Prostate gland (tissue), 2 donors: ENCODE results near the gene MUSK. TPM values are rescaled to one million over a fixed set of nuclear protein-coding genes. Genes with fewer than 3 reads are reported as not detected.

Experiments
- DNase-seq: peaks from one replicate; pipeline ENCODE4 v3.0.0-alpha.2; 2019; ENCODE audit warnings: low spot score
- H3K27ac ChIP-seq, 2 donors: fragments of 200-600 bp; sonication (generic); 2 replicates each; pipeline ENCODE4 v1.5.1; 2017 to 2019
- H3K27me3 ChIP-seq: fragments of 200-600 bp; sonication (generic); replicated peaks from 2 replicates; pipeline ENCODE4 v1.5.1; 2019; ENCODE audit not compliant: insufficient read depth
- H3K36me3 ChIP-seq, 2 donors: fragments of 200-600 bp; sonication (generic); 1 replicate in 1 of 2; 2 replicates in 1 of 2; pipeline versions ENCODE4 v1.5.1 to v1.8.1; 2017 to 2019
- H3K4me1 ChIP-seq: fragments of 200-600 bp; sonication (generic); replicated peaks from 2 replicates; pipeline ENCODE4 v1.5.1; 2019
- H3K4me3 ChIP-seq, 2 donors: fragments of 200-600 bp; sonication (generic); 2 replicates each; pipeline ENCODE4 v1.5.1; 2017 to 2019
- H3K9me3 ChIP-seq: fragments of 200-600 bp; sonication (generic); 2 replicates; pipeline ENCODE4 v1.5.1; 2017
- CTCF ChIP-seq, 4 experiments: fragments of 200-600 bp in 2 of 4; fragments of 450-650 bp in 2 of 4; sonication (generic) in 2 of 4; IDR thresholded peaks; 1 replicate in 3 of 4; 2 replicates in 1 of 4; pipeline ENCODE4 v1.5.1; 2016 to 2019; ENCODE audit warnings: antibody characterized with exemption in 4 of 4, mild to moderate bottlenecking in 2 of 4, moderate library complexity in 2 of 4
- POLR2A ChIP-seq: fragments of 450-650 bp; IDR thresholded peaks from one replicate; pipeline ENCODE4 v1.6.1; 2016; ENCODE audit warnings: antibody characterized with exemption, mild to moderate bottlenecking
- POLR2AphosphoS5 ChIP-seq: sonication (generic); formaldehyde crosslinking; IDR thresholded peaks from one replicate; pipeline ENCODE4 v1.6.1; 2017; ENCODE audit warnings: antibody characterized with exemption
- WGBS: methylation state at CpG from one replicate; pipeline ENCODE4 v1.1.5; 2018; 5-methylcytosine and 5-hydroxymethylcytosine counted together
- intact Hi-C: fragments of 100-400 bp; cut with DNase I; formaldehyde crosslinking; loops from one replicate; pipeline ENCODE4 v1.14.2; 2022
- total RNA-seq, 2 donors: library from RNA; depleted of rRNA; stranded (reverse); fragments of >200 nt; gene quantifications; one replicate each; pipeline ENCODE4 v1.1.0, GENCODE V29; 2016

Gene MUSK
- total RNA-seq, 2 donors from 2014 or later, result 0.64 to 7.6 TPM

GRCh38 chr9:110763568-110763967 lies 95.0 kb downstream of the MUSK start:
- Histone ChIP-seq H3K9me3 (no peaks in the 10 kb centered on the region), H3K36me3 (no peaks in the 10 kb centered on the region), H3K4me3 (no peak overlapping the region), H3K27me3 (no peaks in the 10 kb centered on the region), H3K27ac (no peak overlapping the region), H3K4me1 (no peaks in the 10 kb centered on the region)
- WGBS, result 63% methylated on average over 1 of the region's 1 CpG
- DNase-seq, result no peak
- intact Hi-C loops, result no loop called here
- TF ChIP-seq CTCF (IDR thresholded peaks at IDR 0.05) (no peak), POLR2AphosphoS5 (no peak), POLR2A (no peak)

DNA sequence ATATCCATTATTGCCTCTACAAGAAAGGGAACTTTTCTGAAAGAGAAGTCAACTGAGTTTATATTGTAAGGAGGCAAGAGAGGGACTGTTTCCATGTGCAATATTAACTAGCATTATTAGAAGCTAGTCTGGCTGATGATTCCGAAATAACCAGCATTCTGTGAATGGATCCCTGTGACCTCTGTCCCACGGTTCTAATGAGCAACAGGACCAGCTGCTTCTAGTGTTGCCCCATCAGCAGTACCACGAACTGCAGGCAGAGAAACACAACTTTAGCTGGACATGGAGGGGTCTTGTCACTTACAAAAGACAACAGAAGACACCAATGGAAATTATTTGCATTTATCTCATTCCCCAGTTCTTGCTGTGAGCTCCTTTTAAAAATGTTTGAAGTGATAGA lies 95.4 kb downstream of the MUSK start:
- intact Hi-C loops, result no loop called here
- H3K27me3 ChIP-seq, result no peaks in the 10 kb centered on the region
- H3K9me3 ChIP-seq, result no peaks in the 10 kb centered on the region
- no peaks in the 10 kb centered on the region for H3K4me1 ChIP-seq
- 82% methylated on average over 3 of the region's 3 CpGs for WGBS
- TF ChIP-seq POLR2A (no peak), CTCF (IDR thresholded peaks at IDR 0.05) (no peak), POLR2AphosphoS5 (no peak)
- DNase-seq, result no peak
- no peak overlapping the region for H3K27ac ChIP-seq
- H3K36me3 ChIP-seq, result no peaks in the 10 kb centered on the region
- H3K4me3 ChIP-seq, result no peak overlapping the region

DNA sequence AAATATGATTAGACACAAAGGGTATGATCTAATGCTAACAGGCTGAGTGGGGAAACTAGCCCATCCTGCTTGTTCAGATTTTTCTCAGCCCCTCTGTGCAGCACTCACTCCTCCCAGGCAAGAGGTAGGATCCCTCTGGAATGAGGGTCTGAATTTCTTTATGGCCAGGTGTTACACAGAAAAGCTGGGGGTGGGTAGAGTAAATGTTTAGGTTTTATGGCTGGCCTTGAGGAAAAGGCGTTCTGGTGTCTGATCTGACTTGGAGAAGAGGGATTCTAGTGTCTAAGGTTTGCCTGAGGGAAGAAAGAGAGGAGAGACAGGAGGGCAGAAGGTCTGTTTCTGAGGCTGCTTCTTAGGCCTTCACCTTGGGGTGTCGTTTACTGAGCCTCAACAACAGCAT lies 97.3 kb downstream of the MUSK start:
- intact Hi-C loops, result no loop called here
- 75% methylated on average over 2 of the region's 2 CpGs for WGBS
- no peaks in the 10 kb centered on the region for H3K27me3 ChIP-seq

GRCh38 chr9:110767559-110768063 lies 99.0 kb downstream of the MUSK start:
- H3K27me3 ChIP-seq, result no peaks in the 10 kb centered on the region
- 72% methylated on average over 6 of the region's 6 CpGs for WGBS
- no peak overlapping the region for H3K27ac ChIP-seq
- H3K4me1 ChIP-seq, result no peaks in the 10 kb centered on the region
- intact Hi-C loops, result no loop called here
- DNase-seq, result no peak
- no peaks in the 10 kb centered on the region for H3K9me3 ChIP-seq
- no peak overlapping the region for H3K4me3 ChIP-seq
- no peak for TF ChIP-seq POLR2AphosphoS5
- TF ChIP-seq CTCF (IDR thresholded peaks at IDR 0.05), result no peak
- no peak for TF ChIP-seq POLR2A
- H3K36me3 ChIP-seq, result no peaks in the 10 kb centered on the region

More for the DNA sequence above, 97.3 kb downstream of the MUSK start:
- Histone ChIP-seq H3K4me3 (no peak overlapping the region), H3K4me1 (no peaks in the 10 kb centered on the region), H3K36me3 (no peaks in the 10 kb centered on the region), H3K27ac (no peak overlapping the region), H3K9me3 (no peaks in the 10 kb centered on the region)
- DNase-seq, result no peak
- TF ChIP-seq POLR2AphosphoS5 (no peak), CTCF (IDR thresholded peaks at IDR 0.05) (no peak), POLR2A (no peak)

GRCh38 chr9:110768886-110769285 lies 100.3 kb downstream of the MUSK start:
- Histone ChIP-seq H3K4me1 (no peaks in the 10 kb centered on the region), H3K27me3 (no peaks in the 10 kb centered on the region), H3K9me3 (no peaks in the 10 kb centered on the region), H3K4me3 (no peak overlapping the region), H3K27ac (no peak overlapping the region), H3K36me3 (no peaks in the 10 kb centered on the region)
- 44% methylated on average over 2 of the region's 2 CpGs for WGBS
- no peak for DNase-seq
- TF ChIP-seq POLR2AphosphoS5, result no peak
- intact Hi-C loops, result no loop called here
